ENCODE measurements around the gene ARL4C. TPM values are rescaled to one million over a fixed set of nuclear protein-coding genes. Genes with fewer than 3 reads are reported as not detected.
A peak's percentile ranks its signal among the peaks of the same experiment; 100 is the strongest.

The ARL4C gene
- total RNA-seq, 2 experiments from 2014 or later, result 15.7 to 19.6 TPM

GRCh38 chr2:234446404-234447076 lies 50.3 kb downstream of the ARL4C start:
- ChIA-PET CTCF (ENCODE audit: unreplicated experiment) (interaction anchor here (0.6 to 0.9 kb wide), 2 partner anchors 10 to 19 kb away, joined by 3 read pairs; no protein-coding TSS in a partner anchor), POLR2A (interaction anchor here (0.5 to 2.6 kb wide), 16 partner anchors 8 to 1527 kb away, joined by 3 to 16 read pairs (median 4); no protein-coding TSS in a partner anchor)
- Histone ChIP-seq H3K4me1 (ENCODE audit: insufficient read depth, low read length, poor library complexity, severe bottlenecking) (peaks cover 51% of the 10 kb centered on the region), H2AFZ (ENCODE audit: low read length) (peak overlapping the region; percentile 50), H4K20me1 (ENCODE audit: insufficient read depth, low read length) (no peaks in the 10 kb centered on the region), H3K27ac (ENCODE audit: low read depth, low read length, poor library complexity, severe bottlenecking) (peak overlapping the region; percentile 77), H3K36me3 (ENCODE audit: insufficient read depth, low read length) (no peaks in the 10 kb centered on the region), H3K4me2 (ENCODE audit: low read length) (peak overlapping the region; percentile 48), H3K9me3 (ENCODE audit: low read length) (no peaks in the 10 kb centered on the region; the same call in 1 of the 2 replicates), H3K79me2 (ENCODE audit: insufficient read depth, low read depth, low read length) (no peaks in the 10 kb centered on the region), H3K9me2 (ENCODE audit: insufficient read depth, low read length) (no peaks in the 10 kb centered on the region), H3K4me3 (ENCODE audit: low read depth, low read length, poor library complexity, severe bottlenecking) (no peak overlapping the region)
- intact Hi-C loops (cut with micrococcal nuclease; ENCODE audit: unreplicated experiment), result loop anchor here (2.0 kb wide), 1 partner anchor 36 kb away; no protein-coding TSS in a partner anchor
- peak; percentile 93 for DNase-seq (ENCODE audit: low spot score)
- BruUV-seq (replicated peaks), result no TSS peak
- TF ChIP-seq EZH2phosphoT487 (IDR thresholded peaks at IDR 0.05; ENCODE audit: borderline replicate concordance, low read depth, low read length) (no peak), CTCF (conservative IDR thresholded peaks at IDR 0.05; ENCODE audit: low read length) (no peak)

- H2AFZ ChIP-seq (ENCODE audit: low read length), result peak overlapping the region; percentile 69
- TF ChIP-seq EZH2phosphoT487 (IDR thresholded peaks at IDR 0.05; ENCODE audit: borderline replicate concordance, low read depth, low read length), result no peak
- no peak for TF ChIP-seq CTCF (conservative IDR thresholded peaks at IDR 0.05; ENCODE audit: low read length)
- no peaks in the 10 kb centered on the region for H3K36me3 ChIP-seq (ENCODE audit: insufficient read depth, low read length)
- no peaks in the 10 kb centered on the region for H4K20me1 ChIP-seq (ENCODE audit: insufficient read depth, low read length)
- no peaks in the 10 kb centered on the region; the same call in 1 of the 2 replicates for H3K9me3 ChIP-seq (ENCODE audit: low read length)
- peaks cover 51% of the 10 kb centered on the region for H3K4me1 ChIP-seq (ENCODE audit: insufficient read depth, low read length, poor library complexity, severe bottlenecking)
- intact Hi-C loops (cut with micrococcal nuclease; ENCODE audit: unreplicated experiment), result loop anchor here (1.0 kb wide), 1 partner anchor 19 kb away; no protein-coding TSS in a partner anchor
- ChIA-PET CTCF (ENCODE audit: unreplicated experiment) (interaction anchor here (0.9 to 1.0 kb wide), 2 partner anchors 39 to 154 kb away, joined by 3 read pairs; no protein-coding TSS in a partner anchor), POLR2A (interaction anchor here (0.8 to 1.9 kb wide), 7 partner anchors 9 to 34 kb away, joined by 3 to 8 read pairs (median 3); no protein-coding TSS in a partner anchor)
- peak overlapping the region; percentile 24 for H3K27ac ChIP-seq (ENCODE audit: low read depth, low read length, poor library complexity, severe bottlenecking)
- H3K4me2 ChIP-seq (ENCODE audit: low read length), result peak overlapping the region; percentile 14; the same call in 1 of the 2 replicates
- H3K4me3 ChIP-seq (ENCODE audit: low read depth, low read length, poor library complexity, severe bottlenecking), result no peak overlapping the region
- BruUV-seq (replicated peaks), result no TSS peak
- no peaks in the 10 kb centered on the region for H3K9me2 ChIP-seq (ENCODE audit: insufficient read depth, low read length)
- no peaks in the 10 kb centered on the region for H3K79me2 ChIP-seq (ENCODE audit: insufficient read depth, low read depth, low read length)
- peak; percentile 71 for DNase-seq (ENCODE audit: low spot score)
These were observed 52.0 kb downstream of the ARL4C start for GRCh38 chr2:234444893-234445292.
